HG03342 (cell line): ENCODE data around the gene SLC8A1.

ENCODE experiments used
- ATAC-seq: cut with Tn5 transposase; IDR thresholded peaks from one replicate; pipeline ENCODE4 v1.9.1; 2021; ENCODE audit warnings: mild to moderate bottlenecking, moderate library complexity; ENCODE audit not compliant: unreplicated experiment

SLC8A1 gene

DNA sequence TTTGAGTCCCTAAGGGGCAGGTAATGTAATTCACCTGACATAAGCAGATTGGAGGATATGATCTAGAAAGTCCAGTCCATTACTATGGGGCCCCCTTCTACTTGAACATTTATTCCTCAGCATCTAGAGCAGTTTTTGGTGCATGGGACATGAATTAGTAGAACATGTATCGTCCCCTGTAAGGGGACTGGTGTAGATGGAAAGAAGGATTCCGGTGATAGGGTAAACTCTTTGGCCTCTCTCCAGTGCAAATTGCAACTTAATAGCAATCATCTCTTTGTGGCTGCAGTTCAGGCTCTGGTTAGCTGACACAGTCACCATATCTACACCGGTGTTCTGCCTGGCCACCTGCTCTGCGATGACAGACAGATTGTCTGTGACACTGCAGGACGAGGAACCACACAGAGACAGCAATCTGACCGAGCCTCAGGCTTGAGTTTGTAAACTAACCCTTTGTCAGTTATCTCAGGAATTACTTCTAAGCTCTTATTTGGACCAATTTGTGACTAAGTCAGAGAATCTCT is 6.4 kb upstream of the SLC8A1 start:
- no peak for ATAC-seq

DNA sequence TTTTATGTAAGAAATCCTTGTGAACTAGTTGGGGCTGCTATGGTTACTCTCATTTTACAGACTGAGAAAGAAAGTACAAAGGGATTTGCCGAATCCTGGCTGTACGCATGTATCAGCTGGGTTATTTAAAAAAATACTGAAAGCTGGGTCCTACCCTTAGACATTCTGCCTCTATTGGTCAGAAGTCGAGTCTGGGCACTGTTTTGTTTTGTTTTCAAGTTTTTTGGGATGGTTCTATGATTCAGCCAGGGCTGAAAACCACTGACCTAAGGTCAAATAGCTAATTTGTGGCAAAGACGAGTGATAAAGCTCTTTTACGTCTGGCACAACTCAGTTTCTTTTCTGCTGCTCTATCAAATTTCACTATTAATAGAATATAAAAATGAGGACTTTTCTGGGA is 5.9 kb upstream of the SLC8A1 start:
- ATAC-seq: no peak

DNA sequence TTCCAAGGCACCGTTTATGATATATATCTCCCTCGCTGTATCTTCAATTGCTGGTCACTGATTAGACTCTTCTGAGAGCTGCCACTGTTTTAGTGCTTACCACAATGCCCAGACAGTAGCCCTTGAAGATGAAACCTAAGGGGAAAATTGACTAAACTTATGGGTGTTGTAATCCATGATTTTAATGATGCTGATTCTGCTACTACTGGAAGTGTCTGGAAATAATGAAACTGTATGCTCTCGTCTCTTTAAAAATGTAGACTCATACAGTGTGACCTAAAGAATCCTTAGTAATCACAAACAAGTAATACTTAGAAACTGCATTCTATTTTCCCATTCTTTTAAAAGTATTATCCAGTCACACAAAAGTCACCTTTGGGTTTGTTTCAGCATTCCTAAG is 5.5 kb upstream of the SLC8A1 start:
- ATAC-seq: no peak

DNA sequence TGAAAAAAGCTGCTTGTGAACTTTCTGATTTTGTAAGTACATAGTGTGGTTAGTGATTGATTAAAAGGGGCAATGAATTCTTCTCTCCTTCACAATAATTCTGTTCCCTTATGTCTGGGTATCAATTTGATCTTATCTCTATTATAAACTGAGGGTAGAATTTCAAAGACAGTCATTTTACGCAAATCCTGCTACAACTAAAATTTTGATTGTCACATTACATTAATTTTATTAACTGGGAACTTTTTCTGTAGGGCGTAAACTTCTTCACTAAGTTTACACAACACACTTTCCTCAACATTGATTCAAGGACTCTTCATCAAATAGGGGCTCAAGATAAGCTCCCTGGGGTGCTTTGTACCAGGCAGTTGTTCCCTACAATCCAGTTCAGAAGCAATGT is 5.0 kb upstream of the SLC8A1 start:
- ATAC-seq: no peak

DNA sequence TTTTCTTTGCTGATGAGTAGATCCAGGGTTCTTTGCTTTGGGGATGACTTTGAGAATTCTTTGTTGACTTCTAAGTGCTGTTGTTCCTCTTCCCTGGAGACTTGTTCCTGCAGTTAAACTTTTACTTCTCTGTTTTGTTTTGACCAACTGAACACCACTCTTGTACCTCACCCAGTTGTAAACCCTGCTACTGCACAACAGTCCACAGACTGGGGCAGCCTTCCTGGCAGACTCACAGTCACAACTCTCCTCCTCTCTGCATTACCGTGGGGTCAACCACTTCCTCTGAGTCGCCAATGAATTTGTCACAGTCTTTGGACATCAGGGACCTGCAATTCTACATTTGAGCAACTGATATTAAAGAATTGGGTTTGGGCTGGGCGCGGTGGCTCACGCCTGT is 3.8 kb upstream of the SLC8A1 start:
- ATAC-seq: no peak

DNA sequence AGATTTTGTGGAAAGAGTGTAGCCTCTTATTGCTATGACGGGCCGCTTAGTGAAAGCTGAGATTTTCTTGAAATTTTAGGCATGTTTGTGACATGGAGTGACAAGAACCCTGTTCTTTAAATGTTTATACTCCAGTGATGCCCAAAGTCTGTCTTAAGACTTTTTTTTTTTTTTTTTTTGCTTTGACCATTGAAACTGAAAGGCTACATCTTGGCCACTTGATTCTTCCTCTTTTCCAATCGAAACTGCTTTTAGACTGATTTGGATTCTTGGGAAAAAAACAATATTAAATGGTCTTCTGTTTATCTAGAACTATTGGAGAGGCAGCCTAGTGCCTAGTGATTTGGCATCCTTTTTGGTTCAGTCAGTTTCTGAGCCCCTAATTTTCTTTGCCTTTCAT is 2.4 kb upstream of the SLC8A1 start:
- ATAC-seq: no peak

DNA sequence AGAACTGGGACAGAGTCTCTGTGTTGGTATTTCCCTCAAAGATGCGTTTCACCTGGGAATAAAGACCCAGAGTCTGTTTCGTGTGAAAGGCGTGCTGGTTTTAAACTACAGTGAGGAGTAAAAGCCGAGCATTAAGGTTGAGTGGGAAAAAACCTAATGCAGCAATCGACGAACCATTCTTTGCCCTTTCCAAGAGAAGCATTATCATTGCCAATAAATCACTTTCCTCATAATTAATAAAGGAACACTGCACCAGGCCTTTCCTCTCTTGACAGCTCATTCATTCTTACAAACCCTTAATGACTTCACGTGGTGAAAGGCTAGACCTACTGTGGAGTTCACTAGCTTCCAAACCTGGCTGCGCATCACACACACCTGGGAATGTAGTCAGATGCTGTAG is 896 bp upstream of the SLC8A1 start:
- ATAC-seq: no peak

DNA sequence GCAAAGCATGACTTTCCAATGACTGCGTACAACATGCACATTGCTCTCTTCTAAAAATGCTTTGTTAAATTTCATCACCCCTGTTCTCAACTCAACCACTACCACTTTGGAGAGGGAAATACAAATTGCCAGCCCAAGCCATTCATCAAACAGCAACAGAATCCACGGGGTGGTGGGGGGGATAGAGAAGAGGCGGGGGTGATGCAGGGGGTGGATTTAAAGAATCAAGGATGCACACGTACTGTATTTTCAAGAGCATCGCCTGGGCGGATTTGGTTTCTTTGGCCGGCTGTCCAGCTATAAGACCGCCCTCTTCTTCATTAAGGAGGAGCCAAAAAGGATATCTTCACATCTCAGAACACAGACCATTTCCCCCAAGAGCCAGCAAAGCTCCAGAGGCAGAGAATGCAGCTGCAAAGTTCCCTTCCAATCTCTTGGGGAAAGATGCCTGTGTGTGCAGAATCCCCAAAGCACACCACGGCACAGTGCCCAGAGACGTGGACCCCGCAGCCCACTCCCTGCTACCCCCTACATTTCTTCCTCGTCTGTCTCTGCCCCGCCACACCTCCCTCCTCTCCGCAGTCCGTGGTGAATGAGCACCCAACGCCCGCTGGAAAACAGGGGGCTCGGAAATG is 977 bp downstream of the SLC8A1 start:
- no peak for ATAC-seq

DNA sequence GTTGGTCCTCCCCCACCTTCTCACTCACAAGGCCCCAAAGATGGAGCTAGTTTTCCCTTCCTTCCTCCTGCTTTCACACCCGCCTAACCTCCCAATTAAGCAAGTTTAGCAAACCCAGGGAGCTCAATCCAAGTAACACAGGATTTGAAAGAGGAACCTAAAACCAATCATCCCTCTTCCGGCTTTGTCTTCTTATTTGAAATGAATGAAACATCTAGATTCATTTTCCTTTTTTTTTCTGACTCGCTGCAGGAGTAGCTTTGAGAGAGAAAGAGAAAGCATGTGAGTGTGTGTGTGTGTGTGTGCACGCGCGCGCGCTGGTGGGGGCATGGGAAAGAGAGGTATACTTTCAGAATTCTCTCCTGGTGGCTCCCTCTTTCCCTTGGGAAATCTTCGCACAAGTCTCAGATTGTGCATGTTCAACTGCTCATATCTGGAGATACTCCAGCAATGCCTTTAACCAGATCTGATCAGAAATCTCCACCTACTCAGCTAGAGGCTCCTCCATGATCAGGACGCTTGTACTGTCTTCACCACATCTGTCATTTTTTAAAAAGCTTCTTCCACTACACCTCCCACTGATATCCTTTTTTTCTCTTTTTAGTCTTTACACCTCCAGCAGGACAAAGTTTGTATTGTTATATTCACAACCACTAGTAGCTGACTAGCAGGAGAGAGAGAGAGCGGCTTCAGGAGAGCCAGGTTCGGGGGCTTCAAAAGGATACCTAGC is 1.7 kb downstream of the SLC8A1 start:
- no peak for ATAC-seq

DNA sequence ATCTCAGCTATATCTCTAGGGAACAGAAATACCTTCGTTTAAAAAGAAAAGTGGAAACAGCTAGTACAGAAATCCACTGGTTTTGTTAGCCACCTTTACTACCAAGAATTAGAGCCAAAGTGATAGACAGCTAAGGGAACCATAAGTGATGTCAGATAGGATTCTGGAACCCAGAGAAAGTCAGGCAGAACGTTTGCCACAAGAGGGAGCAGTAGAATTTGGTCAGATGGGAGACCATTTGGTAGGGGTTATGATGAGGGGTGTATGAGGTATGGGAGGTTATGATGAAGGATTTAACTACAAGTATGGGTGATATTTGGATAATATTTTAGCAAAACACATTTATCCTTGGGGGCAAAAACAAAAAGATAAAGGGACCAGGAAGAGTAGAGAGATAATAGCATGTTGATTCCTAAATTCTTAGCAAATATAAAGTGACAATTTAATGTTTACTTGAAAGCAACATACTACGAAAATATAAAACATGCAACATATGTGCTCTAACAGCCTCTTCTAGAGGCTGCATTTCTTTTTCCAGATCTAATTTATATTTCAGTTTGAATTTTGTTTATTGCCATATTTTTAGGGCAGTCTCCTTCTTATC is 3.3 kb downstream of the SLC8A1 start:
- ATAC-seq: no peak

DNA sequence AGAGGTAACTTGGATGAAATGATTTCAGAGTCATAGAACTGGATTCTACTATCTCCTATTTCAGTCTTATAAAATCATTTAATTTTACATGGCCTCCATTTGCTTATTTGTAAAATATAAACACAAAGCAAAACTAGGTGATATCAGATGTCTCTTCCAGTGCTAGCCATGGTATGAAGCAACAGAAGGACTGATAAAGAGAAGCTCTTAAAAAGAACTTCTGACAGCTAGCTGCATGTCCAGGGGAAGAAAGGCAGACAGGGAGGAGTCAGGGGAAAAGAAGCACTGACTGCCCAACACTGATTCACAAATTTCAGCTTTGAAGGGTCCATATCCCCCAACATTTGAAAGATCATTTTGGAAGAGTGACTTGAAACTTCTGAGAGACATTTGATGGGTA is 6.4 kb downstream of the SLC8A1 start:
- no peak for ATAC-seq

DNA sequence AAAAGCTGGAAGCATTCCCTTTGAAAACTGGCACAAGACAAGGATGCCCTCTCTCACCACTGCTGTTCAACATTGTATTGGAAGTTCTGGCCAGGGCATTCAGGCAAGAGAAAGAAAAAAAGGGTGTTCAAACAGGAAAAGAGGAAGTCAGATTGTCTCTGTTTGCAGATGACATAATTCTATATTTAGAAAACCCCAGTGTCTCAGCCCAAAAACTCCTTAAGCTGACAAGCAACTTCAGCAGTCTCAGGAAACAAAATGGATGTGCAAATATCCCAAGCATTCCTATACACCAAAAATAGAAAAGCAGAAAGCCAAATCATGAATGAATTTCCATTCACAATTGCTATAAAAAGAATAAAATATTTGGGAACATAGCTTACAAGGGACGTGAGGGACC is 11.1 kb downstream of the SLC8A1 start:
- no peak for ATAC-seq

DNA sequence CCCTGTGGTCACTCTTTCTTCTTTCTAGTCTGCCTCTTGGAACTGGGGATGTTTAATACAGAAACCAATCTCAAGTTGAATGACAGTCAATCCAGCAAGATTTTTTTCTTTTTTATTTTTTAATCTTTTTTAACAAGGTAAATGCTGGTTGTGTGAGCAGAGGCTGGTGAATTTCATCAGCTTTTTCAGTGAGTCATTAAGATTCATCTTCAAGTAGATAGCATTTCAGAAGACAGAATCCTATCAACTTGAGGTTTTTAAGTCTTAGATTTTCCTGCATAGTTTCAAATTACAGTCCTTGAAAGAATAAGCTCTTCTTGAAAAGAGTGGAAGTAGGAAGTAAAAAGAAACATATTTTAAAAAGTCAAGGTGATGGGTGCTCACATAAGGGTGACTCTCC is 12.4 kb downstream of the SLC8A1 start:
- ATAC-seq: no peak

DNA sequence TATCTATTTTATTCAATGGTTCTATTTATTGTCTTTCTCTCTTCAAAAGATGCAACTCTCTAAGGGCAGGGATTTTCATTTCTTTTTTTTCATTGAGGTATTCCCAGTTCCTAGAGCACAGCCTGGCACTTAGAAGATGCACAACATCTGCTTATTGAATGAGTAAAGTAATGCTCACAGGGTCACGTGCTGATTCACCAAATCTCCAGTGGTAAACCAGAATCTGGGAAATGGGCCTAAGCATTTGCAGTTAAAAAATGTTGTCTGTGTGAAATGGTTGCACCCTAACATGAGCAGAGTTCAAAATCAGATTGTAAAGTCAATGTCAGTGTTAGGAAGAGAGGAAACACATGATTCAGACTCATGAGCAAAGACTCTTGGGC is 15.8 kb downstream of the SLC8A1 start:
- no peak for ATAC-seq

DNA sequence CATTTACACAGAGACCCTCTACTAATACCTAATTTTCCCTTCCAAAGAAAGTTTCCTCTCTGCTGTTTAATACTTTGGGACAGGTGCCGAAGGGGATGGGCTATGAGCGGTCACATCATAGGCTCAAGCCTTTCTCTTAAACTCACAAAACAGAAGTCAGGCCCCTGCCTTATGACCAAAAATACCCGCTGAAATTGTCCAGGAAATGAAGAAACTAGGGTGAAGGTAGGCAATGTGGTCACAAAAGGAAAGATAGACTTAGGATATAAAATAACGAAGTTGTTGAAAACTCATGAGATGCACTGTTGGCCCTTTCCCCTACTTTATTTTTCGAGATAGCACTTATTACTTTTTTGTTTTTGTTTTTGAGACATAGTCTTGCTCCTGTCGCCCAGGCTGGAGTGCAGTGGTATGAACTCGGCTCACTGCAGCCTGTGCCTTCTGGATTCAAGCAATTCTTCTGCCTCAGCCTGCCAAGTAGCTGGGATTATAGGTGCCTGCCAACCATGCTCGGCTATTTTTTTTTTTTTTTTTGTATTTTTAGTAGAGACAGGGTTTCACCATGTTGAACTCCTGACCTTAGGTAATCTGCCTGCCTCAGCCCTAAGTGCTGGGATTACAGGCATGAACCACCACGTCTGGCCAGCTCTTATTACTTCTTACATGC is 16.3 kb downstream of the SLC8A1 start:
- ATAC-seq: no peak

DNA sequence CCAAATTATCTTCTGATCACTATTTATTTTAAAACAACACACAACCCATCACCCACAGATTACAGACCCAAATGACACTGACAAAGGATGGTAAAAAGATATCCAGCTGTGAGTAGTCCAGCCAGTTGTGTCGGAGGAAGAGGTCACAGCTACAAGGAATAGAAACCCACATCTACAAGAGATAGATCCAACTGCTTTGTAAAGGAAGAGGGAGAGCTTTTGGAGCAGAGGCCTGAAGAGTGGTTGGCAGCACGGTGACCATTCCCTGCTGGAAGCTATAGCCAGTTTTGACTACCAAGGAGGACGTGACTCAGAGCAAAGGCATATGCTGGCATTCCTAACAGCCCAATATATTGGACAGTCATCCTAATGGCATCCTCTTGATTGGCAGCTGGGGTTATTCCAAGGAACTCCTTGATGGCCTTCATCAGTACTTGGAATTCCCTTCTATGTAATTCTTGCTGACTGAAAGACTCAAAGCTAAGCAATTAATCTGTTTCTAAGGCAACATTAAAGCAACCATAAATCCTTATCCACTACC is 17.1 kb downstream of the SLC8A1 start:
- no peak for ATAC-seq

DNA sequence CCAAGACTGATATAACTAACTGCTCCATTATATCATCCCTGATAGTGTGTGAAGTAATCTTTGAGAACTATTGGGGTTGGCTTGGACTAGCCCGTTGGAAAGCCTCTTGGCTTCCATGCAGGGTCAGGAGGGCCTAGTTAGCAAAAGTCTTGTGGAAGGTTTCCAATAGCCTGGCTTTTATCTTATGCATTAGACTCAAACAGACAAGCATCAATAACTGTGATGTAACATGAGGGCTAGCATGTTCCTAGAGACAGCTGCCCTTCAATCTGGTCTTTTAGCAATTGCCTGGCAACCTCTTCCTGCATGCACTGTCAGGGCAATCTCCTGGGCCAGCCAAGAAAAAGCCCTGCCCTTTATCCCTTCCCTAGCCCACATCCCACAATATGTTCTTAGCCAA is 18.2 kb downstream of the SLC8A1 start:
- no peak for ATAC-seq

DNA sequence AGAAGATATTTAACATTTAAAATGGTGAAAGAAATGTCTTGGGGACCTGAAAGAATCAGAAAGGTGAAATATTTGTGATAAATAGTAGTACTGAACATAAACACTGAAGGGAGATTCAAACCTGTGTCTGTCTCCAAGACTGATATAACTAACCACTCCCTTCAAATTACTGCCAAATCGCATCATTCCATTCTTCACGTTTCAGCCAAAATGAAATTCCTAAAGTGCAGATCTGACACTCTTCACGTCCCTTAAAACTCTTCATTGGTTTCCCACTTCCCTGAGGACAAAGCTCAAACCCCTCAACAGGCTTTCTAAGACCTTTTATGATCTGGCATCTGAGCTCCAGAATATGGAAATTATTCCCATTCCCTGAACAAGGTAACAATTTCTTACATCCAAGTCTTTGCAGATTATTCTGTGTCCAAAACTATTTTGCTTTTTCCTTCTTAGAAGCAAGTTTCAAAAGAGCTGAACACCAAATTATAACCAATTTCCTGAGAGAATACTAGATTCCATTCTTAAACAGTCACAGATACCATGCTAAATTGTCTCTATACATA is 18.9 kb downstream of the SLC8A1 start:
- ATAC-seq: no peak

DNA sequence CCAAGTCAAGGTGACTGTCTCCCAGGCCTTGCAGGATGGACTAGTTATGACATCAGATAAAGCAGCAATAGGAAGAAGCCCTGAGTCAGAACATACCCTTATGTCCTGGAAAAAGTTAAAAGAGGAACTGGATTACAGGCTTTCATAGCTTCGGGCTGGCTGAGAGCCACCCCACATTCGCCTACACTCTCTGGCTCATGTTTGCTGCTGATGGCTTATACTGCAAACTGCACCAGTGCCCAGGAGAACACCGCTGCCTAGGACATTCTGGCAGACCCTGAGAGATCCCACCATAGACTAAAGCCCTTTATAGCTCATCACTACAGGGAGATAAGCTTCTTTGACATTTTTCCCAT is 20.3 kb downstream of the SLC8A1 start:
- no peak for ATAC-seq

DNA sequence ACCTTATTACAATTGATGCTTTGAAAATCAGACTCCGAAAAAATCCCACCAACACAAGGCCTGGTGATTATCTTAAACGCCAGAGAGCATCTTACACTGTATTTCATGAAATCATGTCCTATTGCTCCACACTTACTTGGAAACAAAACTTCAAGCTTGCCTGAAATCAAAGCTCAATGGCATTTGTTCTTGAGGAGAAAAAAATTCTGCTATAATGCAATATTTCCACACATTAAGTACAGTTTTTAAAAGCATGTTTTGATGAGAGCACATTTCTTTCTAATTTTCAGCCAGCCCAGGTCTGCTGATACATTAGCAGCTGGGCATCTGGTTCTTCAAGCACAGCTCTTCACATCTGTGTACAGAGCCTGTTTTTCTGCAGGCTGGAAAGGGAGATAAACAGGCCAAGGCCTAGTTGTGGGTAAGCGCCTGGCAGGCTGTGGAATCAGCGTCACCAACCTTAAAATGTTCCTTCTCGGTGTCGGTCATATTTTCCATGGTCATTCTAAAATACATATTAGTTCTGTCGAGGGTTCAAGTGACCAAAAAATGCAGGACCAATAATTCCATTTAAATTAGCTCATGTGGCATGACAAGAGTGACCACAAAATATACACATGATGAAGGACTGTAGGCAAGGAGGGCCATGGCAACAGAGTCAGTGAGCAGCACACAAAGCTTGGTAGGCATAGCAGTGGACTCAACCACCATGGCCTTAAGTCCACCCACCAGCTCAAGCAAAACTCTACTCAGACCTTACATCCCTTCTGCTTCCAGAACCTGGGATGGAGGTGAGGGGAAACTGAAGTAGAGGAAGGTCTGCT is 20.9 kb downstream of the SLC8A1 start:
- no peak for ATAC-seq
